ENCODE measurements around the gene ADCY1.

The ADCY1 gene

DNA sequence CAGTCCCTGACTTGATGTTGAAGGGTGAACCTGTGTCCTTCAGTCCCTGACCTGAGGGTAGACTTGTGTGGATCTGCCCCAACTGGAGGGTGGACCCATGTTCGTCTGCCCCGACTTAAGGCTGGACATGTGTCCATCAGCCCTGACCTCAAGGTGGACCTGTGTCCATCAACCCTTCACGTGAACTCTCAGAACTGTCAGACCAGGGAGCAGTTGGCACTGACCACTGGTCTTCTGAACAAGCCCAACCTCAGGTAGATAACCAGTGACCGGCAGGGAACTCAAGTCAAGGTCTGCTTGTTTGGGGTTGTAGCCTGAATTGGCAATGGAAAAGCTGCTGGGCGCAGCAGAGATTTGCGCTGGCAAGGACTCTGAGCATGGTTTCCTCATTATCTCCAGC, 96.5 kb downstream of the ADCY1 start:
- in situ Hi-C loops (cut with HindIII; ENCODE audit: low pct_ligation_motif_present, low sequenced_read_pairs): no loop called here
- H3K36me3 ChIP-seq (replicated peaks): no peaks in the 10 kb centered on the region
- DNase-seq: no peak

DNA sequence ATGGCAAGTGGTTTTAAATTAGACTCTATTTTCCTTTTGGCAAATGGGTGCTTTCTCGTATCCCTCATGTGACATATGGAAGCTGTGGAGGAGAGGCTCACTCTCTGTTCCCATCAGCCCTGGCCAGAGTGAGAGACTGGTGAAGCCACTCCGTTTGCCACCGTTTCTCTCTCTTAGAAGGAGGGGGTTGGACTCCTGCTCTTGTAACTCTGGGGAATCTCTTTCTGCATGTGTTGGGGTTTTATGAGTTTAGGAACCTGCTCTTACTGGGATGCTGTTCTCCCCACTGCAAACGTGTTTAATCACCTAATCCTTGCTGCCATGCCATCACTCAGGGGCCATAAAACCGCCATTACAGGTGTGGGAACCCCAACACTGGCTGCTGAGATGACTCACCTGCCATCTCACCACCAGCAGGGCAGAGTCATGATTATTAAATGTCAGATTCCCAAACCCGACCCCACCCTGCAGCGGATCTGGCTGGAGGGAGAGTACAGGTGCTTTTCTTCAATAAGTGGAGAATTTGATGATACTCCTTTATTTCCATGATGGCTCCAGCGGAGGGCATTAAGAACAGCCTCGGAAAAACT, 103.2 kb downstream of the ADCY1 start:
- no peaks in the 10 kb centered on the region for H3K27me3 ChIP-seq (replicated peaks)
- DNase-seq: no peak
- H3K36me3 ChIP-seq (replicated peaks): no peaks in the 10 kb centered on the region
- H3K4me3 ChIP-seq (ENCODE audit: low read depth, low read length): no peak overlapping the region
- TF ChIP-seq CTCF (IDR thresholded peaks at IDR 0.05; ENCODE audit: low read depth, low read length, missing control alignments): no peak
- in situ Hi-C loops (cut with HindIII; ENCODE audit: low pct_ligation_motif_present, low sequenced_read_pairs): no loop called here
- no peak overlapping the region for H3K27ac ChIP-seq

More for the DNA sequence above, 96.5 kb downstream of the ADCY1 start:
- Histone ChIP-seq H3K27ac (no peak overlapping the region), H3K4me3 (ENCODE audit: low read depth, low read length) (no peak overlapping the region), H3K27me3 (replicated peaks) (no peaks in the 10 kb centered on the region)
- no peak for TF ChIP-seq CTCF (IDR thresholded peaks at IDR 0.05; ENCODE audit: low read depth, low read length, missing control alignments)

DNA sequence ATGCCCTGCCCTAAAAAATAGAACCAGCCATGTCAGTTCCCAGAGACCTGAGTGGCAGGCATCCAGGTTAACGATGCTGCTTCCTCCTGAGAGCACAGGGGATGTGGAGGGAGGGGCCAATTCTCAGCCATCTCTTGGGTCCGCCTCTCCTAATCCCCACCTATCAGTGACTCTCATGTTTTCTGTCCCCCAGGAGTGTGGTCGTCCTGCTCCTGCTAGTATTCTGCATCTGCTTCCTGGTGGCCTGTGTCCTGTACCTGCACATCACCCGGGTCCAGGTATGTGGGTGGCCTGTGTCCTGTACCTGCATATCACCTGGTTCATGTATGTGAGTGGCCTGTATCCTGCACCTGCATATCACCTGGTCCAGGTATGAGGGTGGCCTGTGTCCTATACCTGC, 105.3 kb downstream of the ADCY1 start:
- no peak for TF ChIP-seq CTCF (IDR thresholded peaks at IDR 0.05; ENCODE audit: low read depth, low read length, missing control alignments)
- Histone ChIP-seq H3K27ac (no peak overlapping the region), H3K27me3 (replicated peaks) (no peaks in the 10 kb centered on the region), H3K36me3 (replicated peaks) (no peaks in the 10 kb centered on the region), H3K4me3 (ENCODE audit: low read depth, low read length) (no peak overlapping the region)
- DNase-seq: no peak
- in situ Hi-C loops (cut with HindIII; ENCODE audit: low pct_ligation_motif_present, low sequenced_read_pairs): no loop called here

GRCh38 chr7:45680776-45681175, 106.6 kb downstream of the ADCY1 start:
- no peak for DNase-seq
- H3K4me3 ChIP-seq (ENCODE audit: low read depth, low read length): no peak overlapping the region
- no peak overlapping the region for H3K27ac ChIP-seq
- no peak for TF ChIP-seq CTCF (IDR thresholded peaks at IDR 0.05; ENCODE audit: low read depth, low read length, missing control alignments)
- H3K36me3 ChIP-seq (replicated peaks): no peaks in the 10 kb centered on the region
- in situ Hi-C loops (cut with HindIII; ENCODE audit: low pct_ligation_motif_present, low sequenced_read_pairs): no loop called here
- no peaks in the 10 kb centered on the region for H3K27me3 ChIP-seq (replicated peaks)

DNA sequence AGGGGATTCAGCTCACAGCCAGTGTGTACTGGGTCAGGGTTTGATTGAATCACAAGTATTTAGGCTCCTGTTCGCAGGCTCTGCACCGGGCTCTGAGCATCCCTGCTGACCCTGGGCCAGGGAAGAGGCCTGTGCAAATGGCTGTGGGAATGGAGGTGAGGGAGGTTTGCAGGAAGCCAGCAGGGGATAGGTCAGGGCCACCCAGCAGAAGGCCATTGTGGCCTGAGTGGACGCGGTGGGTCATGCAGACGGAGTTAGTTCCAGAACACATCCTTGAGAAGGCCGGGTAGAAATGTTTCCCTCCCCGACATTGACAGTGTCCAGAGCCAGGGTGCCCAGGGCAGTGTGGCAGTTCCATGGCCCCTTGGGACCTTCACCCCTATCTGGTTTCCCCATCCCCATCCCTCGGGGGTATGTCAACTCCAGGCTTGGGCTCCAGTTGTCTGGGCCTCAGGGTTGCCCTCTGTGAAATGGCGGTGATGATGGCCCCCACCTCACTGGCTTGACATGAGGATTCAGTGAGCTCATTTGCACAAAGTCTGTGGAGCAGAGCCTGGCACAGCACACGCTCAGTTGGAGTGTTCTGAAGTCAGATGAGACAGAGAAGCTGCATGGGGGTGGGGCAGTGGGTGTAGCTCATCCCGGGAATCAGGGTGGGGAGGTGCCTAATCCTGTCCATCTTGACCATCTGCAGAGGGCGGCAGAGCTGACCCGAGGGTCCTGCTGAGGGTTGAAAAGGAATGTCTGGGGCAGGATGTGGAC, 107.6 kb downstream of the ADCY1 start:
- no peaks in the 10 kb centered on the region for H3K36me3 ChIP-seq (replicated peaks)
- in situ Hi-C loops (cut with HindIII; ENCODE audit: low pct_ligation_motif_present, low sequenced_read_pairs): no loop called here
- no peaks in the 10 kb centered on the region for H3K27me3 ChIP-seq (replicated peaks)
- no peak overlapping the region for H3K27ac ChIP-seq
- TF ChIP-seq CTCF (IDR thresholded peaks at IDR 0.05; ENCODE audit: low read depth, low read length, missing control alignments): no peak
- no peak overlapping the region for H3K4me3 ChIP-seq (ENCODE audit: low read depth, low read length)
- DNase-seq: no peak
